HG03196 (cell line): ENCODE measurements around the gene ADARB2.

Experiments
- ATAC-seq: cut with Tn5 transposase; IDR thresholded peaks from one replicate; pipeline ENCODE4 v1.9.1; 2021; ENCODE audit not compliant: unreplicated experiment

The ADARB2 gene

GRCh38 chr10:1378473-1378872 is 358.9 kb downstream of the ADARB2 start:
- ATAC-seq = no peak

GRCh38 chr10:1377740-1378397 is 359.5 kb downstream of the ADARB2 start:
- ATAC-seq = no peak

- ATAC-seq = no peak
Measured at GRCh38 chr10:1377231-1377630, 360.1 kb downstream of the ADARB2 start.

GRCh38 chr10:1376384-1376945 is 360.9 kb downstream of the ADARB2 start:
- ATAC-seq = no peak

GRCh38 chr10:1375346-1376170 is 361.8 kb downstream of the ADARB2 start:
- no peak for ATAC-seq

GRCh38 chr10:1374511-1375345 is 362.6 kb downstream of the ADARB2 start:
- ATAC-seq = no peak

GRCh38 chr10:1373287-1373686 is 364.0 kb downstream of the ADARB2 start:
- no peak for ATAC-seq

GRCh38 chr10:1372212-1372611 is 365.1 kb downstream of the ADARB2 start:
- no peak for ATAC-seq

- no peak for ATAC-seq
Measured at GRCh38 chr10:1370298-1370697, 367.0 kb downstream of the ADARB2 start.

- no peak for ATAC-seq
Measured at GRCh38 chr10:1369665-1370064, 367.7 kb downstream of the ADARB2 start.

- ATAC-seq = no peak
Measured at GRCh38 chr10:1369197-1369596, 368.1 kb downstream of the ADARB2 start.

GRCh38 chr10:1368842-1369171 is 368.5 kb downstream of the ADARB2 start:
- no peak for ATAC-seq

- no peak for ATAC-seq
Measured at GRCh38 chr10:1367938-1368841, 369.1 kb downstream of the ADARB2 start.

GRCh38 chr10:1366811-1367425 is 370.4 kb downstream of the ADARB2 start:
- ATAC-seq = no peak

- ATAC-seq = no peak
Measured at GRCh38 chr10:1366322-1366691, 371.0 kb downstream of the ADARB2 start.

- ATAC-seq = no peak
Measured at GRCh38 chr10:1365540-1366321, 371.6 kb downstream of the ADARB2 start.

GRCh38 chr10:1364151-1364910 is 373.0 kb downstream of the ADARB2 start:
- no peak for ATAC-seq

- no peak for ATAC-seq
Measured at GRCh38 chr10:1363446-1364121, 373.7 kb downstream of the ADARB2 start.
